KMS-11 (cell line): Measurements from ENCODE around the gene ACAN.

Experiments
- H2AFZ ChIP-seq: fragments of 200-600 bp; sonication (generic); 2 replicates; pipeline ENCODE4 v1.6.1; 2016; ENCODE audit warnings: antibody characterized with exemption, mixed run types, low read depth
- H3K27ac ChIP-seq: fragments of 200-600 bp; sonication (generic); 2 replicates; pipeline ENCODE4 v1.6.1; 2016; ENCODE audit warnings: mild to moderate bottlenecking, mixed run types
- H3K27me3 ChIP-seq: fragments of 200-600 bp; sonication (generic); 2 replicates; pipeline ENCODE4 v1.6.1; 2017; ENCODE audit warnings: mild to moderate bottlenecking, low read depth, mixed run types, moderate library complexity; ENCODE audit not compliant: insufficient read depth
- H3K36me3 ChIP-seq: fragments of 200-600 bp; sonication (generic); 2 replicates; pipeline ENCODE4 v1.6.1; 2017; ENCODE audit warnings: mild to moderate bottlenecking, mixed run types; ENCODE audit not compliant: insufficient read depth
- H3K4me1 ChIP-seq: fragments of 200-600 bp; sonication (generic); 2 replicates; pipeline ENCODE4 v1.6.1; 2016; ENCODE audit warnings: mild to moderate bottlenecking, low read depth, mixed run types; ENCODE audit not compliant: poor library complexity, severe bottlenecking
- H3K4me2 ChIP-seq: fragments of 200-600 bp; sonication (generic); 2 replicates; pipeline ENCODE4 v1.7.0; 2016; ENCODE audit warnings: mild to moderate bottlenecking, mixed run types
- H3K4me3 ChIP-seq: fragments of 200-600 bp; sonication (generic); IDR thresholded peaks from 2 replicates; pipeline ENCODE4 v1.6.1; 2017; ENCODE audit warnings: low read depth, low read length, mixed read lengths; ENCODE audit not compliant: insufficient read depth
- H3K79me2 ChIP-seq: fragments of 200-600 bp; sonication (generic); 2 replicates; pipeline ENCODE4 v1.6.1; 2016; ENCODE audit warnings: low read depth, mixed run types; ENCODE audit not compliant: insufficient read depth
- H3K9ac ChIP-seq: fragments of 200-600 bp; sonication (generic); 2 replicates; pipeline ENCODE4 v1.6.1; 2016; ENCODE audit warnings: mild to moderate bottlenecking, mixed run types
- H4K20me1 ChIP-seq: fragments of 200-600 bp; sonication (generic); 2 replicates; pipeline ENCODE4 v1.6.1; 2016; ENCODE audit warnings: mild to moderate bottlenecking, mixed run types; ENCODE audit not compliant: insufficient read depth
- TF ChIP-seq, protein P1 (sequence below): fragments of 200-600 bp; sonication (generic); conservative IDR thresholded peaks from 2 replicates; pipeline ENCODE4 v1.6.1; 2017; ENCODE audit warnings: low read depth, mild to moderate bottlenecking, antibody characterized with exemption, low read length, moderate library complexity, mixed read lengths

Gene ACAN

GRCh38 chr15:88803241-88803919 is at the start of gene ACAN:
Gene ACAN, plus strand, starts transcription at chr15:88803436. Its CDS starts 32,771 bp downstream, at chr15:88836207.
- H3K4me3 ChIP-seq, result no peak within 1 kb of the TSS
- no peak within 1 kb of the TSS for H3K4me2 ChIP-seq
- no peaks in the 10 kb centered on the region for H3K27me3 ChIP-seq
- H3K9ac ChIP-seq, result no peak within 1 kb of the TSS
- TF ChIP-seq, protein P1, sequence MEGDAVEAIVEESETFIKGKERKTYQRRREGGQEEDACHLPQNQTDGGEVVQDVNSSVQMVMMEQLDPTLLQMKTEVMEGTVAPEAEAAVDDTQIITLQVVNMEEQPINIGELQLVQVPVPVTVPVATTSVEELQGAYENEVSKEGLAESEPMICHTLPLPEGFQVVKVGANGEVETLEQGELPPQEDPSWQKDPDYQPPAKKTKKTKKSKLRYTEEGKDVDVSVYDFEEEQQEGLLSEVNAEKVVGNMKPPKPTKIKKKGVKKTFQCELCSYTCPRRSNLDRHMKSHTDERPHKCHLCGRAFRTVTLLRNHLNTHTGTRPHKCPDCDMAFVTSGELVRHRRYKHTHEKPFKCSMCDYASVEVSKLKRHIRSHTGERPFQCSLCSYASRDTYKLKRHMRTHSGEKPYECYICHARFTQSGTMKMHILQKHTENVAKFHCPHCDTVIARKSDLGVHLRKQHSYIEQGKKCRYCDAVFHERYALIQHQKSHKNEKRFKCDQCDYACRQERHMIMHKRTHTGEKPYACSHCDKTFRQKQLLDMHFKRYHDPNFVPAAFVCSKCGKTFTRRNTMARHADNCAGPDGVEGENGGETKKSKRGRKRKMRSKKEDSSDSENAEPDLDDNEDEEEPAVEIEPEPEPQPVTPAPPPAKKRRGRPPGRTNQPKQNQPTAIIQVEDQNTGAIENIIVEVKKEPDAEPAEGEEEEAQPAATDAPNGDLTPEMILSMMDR, result no peak
- no peaks in the 10 kb centered on the region for H3K36me3 ChIP-seq
- H3K27ac ChIP-seq, result no peak within 1 kb of the TSS
- H4K20me1 ChIP-seq, result no peaks in the 10 kb centered on the region
- H3K79me2 ChIP-seq, result no peaks in the 10 kb centered on the region
- no peak within 1 kb of the TSS for H2AFZ ChIP-seq
- H3K4me1 ChIP-seq, result no peaks in the 10 kb centered on the region

DNA sequence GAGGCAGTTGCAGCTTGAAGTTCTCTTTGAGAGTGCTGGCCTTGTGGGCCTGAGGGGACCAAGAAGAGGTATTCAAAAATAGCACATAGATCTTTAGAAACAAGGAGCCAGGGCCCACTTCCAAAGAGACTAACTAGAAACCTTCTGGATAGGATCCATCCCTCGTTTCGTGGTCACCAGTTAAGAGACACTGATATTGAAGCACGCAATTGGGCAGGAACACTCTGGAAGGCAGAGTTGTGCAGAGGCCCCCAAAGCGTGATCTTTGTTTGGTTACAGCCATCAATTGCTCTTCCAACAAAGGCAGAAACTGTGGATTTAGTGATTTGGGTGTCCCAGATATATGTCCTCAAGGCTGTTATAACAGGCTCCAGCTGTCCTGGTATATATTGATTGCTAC is 46.7 kb upstream of the ACAN start:
- Histone ChIP-seq H3K27me3 (no peaks in the 10 kb centered on the region), H3K4me3 (no peak overlapping the region), H4K20me1 (no peaks in the 10 kb centered on the region), H2AFZ (no peak overlapping the region), H3K36me3 (no peaks in the 10 kb centered on the region), H3K9ac (no peak overlapping the region), H3K27ac (no peak overlapping the region), H3K4me2 (no peak overlapping the region), H3K4me1 (no peaks in the 10 kb centered on the region), H3K79me2 (no peaks in the 10 kb centered on the region)
- TF ChIP-seq, protein P1, result no peak

- H4K20me1 ChIP-seq, result no peaks in the 10 kb centered on the region
- TF ChIP-seq, protein P1, result no peak
- H2AFZ ChIP-seq, result no peak overlapping the region
- no peaks in the 10 kb centered on the region for H3K27me3 ChIP-seq
- H3K79me2 ChIP-seq, result no peaks in the 10 kb centered on the region
- no peaks in the 10 kb centered on the region for H3K4me1 ChIP-seq
- H3K4me2 ChIP-seq, result no peak overlapping the region
- H3K27ac ChIP-seq, result no peak overlapping the region
- no peaks in the 10 kb centered on the region for H3K36me3 ChIP-seq
- no peak overlapping the region for H3K4me3 ChIP-seq
- no peak overlapping the region for H3K9ac ChIP-seq
Measured at GRCh38 chr15:88756921-88757320, 46.3 kb upstream of the ACAN start.

GRCh38 chr15:88759872-88760271 is 43.4 kb upstream of the ACAN start:
- Histone ChIP-seq H3K36me3 (no peaks in the 10 kb centered on the region), H4K20me1 (no peaks in the 10 kb centered on the region)
- TF ChIP-seq, protein P1, result no peak

More at GRCh38 chr15:88759872-88760271, 43.4 kb upstream of the ACAN start:
- no peak overlapping the region for H3K9ac ChIP-seq
- no peaks in the 10 kb centered on the region for H3K4me1 ChIP-seq
- H3K4me2 ChIP-seq, result no peak overlapping the region
- H2AFZ ChIP-seq, result no peak overlapping the region
- no peaks in the 10 kb centered on the region for H3K79me2 ChIP-seq
- no peak overlapping the region for H3K27ac ChIP-seq
- no peak overlapping the region for H3K4me3 ChIP-seq
- no peaks in the 10 kb centered on the region for H3K27me3 ChIP-seq
